Measurements from ENCODE around the gene GPD1.

GPD1 gene

GRCh38 chr12:50103767-50104321 lies at the start of gene GPD1:
TSS of gene GPD1 (plus strand) at chr12:50104008. CDS start at chr12:50104051, 43 bp downstream.
- no peak for FAIRE-seq

GRCh38 chr12:50055831-50056638 lies 47.8 kb upstream of the GPD1 start:
- FAIRE-seq (no peak), DNase-seq (ENCODE audit: insufficient read length, low spot score) (peak; percentile 93)
- no peak for TF ChIP-seq POLR2A (IDR thresholded peaks at IDR 0.05; ENCODE audit: low read depth, low read length)

More at GRCh38 chr12:50103767-50104321, at the start of gene GPD1:
- DNase-seq (ENCODE audit: insufficient read length, low spot score): peak; percentile 49
- TF ChIP-seq POLR2A (IDR thresholded peaks at IDR 0.05; ENCODE audit: low read depth, low read length): no peak

DNA sequence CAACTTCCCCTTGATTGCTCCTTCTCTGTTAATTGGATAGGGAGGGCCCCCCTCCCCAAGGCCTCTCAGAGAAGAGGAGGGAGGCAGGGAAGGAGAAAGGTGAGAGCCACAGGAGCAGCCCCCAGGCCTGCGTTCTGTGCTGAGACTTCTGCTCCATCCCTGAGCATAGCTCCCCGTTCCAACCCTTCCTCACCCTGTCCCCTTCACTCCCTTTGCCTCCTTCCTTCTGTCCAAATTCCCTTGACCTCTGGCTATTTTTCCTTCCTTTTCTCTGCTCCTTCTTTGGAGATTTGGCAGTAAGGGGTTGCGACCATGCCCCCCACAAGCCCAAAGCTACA lies 47.2 kb upstream of the GPD1 start:
- no peak for DNase-seq (ENCODE audit: insufficient read length, low spot score)
- no peak for FAIRE-seq

GRCh38 chr12:50057000-50057841 lies 46.6 kb upstream of the GPD1 start, which contains the start of gene ASIC1:
TSS of gene ASIC1 (plus strand) at chr12:50057596. CDS start at chr12:50058767, 1,171 bp downstream.
- no peak for FAIRE-seq
- no peak for TF ChIP-seq POLR2A (IDR thresholded peaks at IDR 0.05; ENCODE audit: low read depth, low read length)
- peak; percentile 75 for DNase-seq (ENCODE audit: insufficient read length, low spot score)

More for the DNA sequence above, 47.2 kb upstream of the GPD1 start:
- no peak for TF ChIP-seq POLR2A (IDR thresholded peaks at IDR 0.05; ENCODE audit: low read depth, low read length)

DNA sequence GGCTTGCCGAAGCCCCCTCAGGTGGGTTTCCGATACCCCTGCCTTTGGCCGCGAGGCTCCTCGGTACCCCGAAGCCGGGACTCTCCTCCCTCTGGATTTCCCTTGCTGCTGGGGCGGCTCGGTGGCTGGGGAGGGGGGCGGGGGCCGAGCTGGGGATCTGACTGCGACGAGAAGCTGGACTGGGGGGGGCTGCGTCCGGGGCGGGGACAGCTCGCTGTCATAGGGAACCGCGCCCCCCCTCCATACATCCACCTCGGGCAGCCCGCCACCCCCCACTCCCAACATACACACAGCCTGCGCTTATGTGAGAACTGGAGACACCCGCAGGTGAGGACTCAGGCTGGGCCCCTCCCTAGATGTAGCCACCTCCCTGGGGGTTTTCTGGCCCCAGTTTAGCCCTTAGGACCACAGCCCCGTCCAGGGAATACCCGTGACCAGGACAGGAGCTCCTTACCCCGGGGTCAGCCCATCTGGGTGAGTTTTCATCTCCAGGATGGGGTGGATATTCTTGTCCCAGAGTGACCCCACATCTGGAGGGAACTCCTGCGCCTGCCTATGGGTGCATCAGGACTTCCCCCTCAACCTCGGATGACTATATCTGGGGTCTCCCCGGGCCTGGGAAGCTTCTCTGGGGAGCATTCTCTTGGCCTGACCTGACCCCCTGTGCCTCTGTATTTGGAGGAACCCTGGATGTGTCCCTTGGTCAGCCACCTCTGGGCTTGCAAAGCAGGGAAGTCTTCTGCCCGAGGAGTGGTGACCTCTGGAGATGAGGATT lies 45.7 kb upstream of the GPD1 start:
- FAIRE-seq (no peak), DNase-seq (ENCODE audit: insufficient read length, low spot score) (no peak)
- TF ChIP-seq POLR2A (IDR thresholded peaks at IDR 0.05; ENCODE audit: low read depth, low read length): no peak

DNA sequence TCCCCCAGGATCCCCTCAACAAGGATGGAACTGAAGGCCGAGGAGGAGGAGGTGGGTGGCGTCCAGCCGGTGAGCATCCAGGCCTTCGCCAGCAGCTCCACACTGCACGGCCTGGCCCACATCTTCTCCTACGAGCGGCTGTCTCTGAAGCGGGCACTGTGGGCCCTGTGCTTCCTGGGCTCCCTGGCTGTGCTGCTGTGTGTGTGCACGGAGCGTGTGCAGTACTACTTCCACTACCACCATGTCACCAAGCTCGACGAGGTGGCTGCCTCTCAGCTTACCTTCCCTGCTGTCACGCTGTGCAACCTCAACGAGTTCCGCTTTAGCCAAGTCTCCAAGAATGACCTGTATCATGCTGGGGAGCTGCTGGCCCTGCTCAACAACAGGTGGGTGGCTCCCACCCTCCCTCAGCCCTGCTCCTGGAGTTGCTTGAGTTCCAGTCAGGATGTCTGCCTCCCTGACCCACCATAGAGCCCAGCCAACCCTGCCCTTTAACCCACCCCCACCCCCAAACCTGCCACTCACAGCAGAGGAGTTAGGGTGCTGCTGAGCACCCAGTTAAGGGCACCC lies 45.0 kb upstream of the GPD1 start:
- TF ChIP-seq POLR2A (IDR thresholded peaks at IDR 0.05; ENCODE audit: low read depth, low read length): no peak
- DNase-seq (ENCODE audit: insufficient read length, low spot score) (no peak), FAIRE-seq (no peak)

GRCh38 chr12:50059440-50060119 lies 44.2 kb upstream of the GPD1 start:
- no peak for DNase-seq (ENCODE audit: insufficient read length, low spot score)
- no peak for FAIRE-seq
- no peak for TF ChIP-seq POLR2A (IDR thresholded peaks at IDR 0.05; ENCODE audit: low read depth, low read length)

DNA sequence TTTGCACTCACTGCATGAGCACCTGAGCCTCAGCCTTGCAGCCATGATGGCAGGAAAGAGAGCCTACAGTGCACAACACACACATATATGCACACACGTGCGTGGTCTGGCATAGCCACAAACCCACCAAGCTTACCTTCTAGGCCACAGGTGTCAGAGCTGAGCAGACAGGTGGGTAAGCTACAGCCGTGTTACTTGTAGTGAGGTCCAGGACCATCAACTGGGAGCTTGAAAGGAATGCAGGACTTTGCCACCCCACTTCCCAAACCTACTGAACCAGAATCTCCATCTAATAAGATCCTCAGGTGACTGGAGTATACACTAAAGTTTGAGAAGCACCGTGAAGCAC lies 43.7 kb upstream of the GPD1 start:
- no peak for FAIRE-seq
- TF ChIP-seq POLR2A (IDR thresholded peaks at IDR 0.05; ENCODE audit: low read depth, low read length): no peak
- no peak for DNase-seq (ENCODE audit: insufficient read length, low spot score)

- no peak for TF ChIP-seq POLR2A (IDR thresholded peaks at IDR 0.05; ENCODE audit: low read depth, low read length)
- FAIRE-seq (no peak), DNase-seq (ENCODE audit: insufficient read length, low spot score) (no peak)
Measured at GRCh38 chr12:50061171-50061570, 42.6 kb upstream of the GPD1 start.

DNA sequence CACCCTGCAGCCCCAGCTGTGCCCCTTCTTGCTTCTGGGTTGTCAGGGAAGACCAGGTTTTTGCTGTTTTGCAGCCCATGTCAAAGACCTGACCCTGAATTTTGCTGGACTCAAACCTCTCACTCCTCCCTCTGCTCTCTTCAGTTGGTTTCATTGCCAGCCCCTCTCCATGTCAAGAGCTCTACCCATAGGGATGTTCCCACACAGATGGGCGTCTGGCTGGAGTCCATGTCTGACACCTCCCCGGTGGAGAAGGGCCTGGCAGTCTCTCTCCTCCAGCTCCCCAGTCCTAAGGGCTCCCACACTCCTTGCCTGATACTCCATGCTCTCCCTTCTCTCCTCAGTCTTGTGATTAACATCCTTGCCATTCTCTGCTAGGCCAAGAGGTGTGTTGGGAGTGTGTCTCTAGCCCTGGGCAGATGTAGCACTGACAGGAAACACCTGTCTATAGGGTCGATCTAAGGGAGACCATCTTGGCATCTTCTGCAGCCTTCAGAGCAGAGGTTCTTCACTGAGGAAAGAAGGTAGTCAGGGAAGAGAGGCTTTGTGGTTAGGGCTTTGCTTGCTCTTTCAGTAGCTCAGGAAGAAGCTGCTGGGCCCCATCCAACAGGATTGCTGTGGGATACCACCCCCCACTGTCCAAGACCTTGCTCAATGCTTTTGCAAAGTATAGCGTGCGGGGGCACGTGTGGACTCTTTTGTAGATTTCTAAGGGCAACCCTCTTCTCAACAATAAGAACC lies 41.7 kb upstream of the GPD1 start:
- FAIRE-seq (no peak), DNase-seq (ENCODE audit: insufficient read length, low spot score) (no peak)
- TF ChIP-seq POLR2A (IDR thresholded peaks at IDR 0.05; ENCODE audit: low read depth, low read length): no peak

DNA sequence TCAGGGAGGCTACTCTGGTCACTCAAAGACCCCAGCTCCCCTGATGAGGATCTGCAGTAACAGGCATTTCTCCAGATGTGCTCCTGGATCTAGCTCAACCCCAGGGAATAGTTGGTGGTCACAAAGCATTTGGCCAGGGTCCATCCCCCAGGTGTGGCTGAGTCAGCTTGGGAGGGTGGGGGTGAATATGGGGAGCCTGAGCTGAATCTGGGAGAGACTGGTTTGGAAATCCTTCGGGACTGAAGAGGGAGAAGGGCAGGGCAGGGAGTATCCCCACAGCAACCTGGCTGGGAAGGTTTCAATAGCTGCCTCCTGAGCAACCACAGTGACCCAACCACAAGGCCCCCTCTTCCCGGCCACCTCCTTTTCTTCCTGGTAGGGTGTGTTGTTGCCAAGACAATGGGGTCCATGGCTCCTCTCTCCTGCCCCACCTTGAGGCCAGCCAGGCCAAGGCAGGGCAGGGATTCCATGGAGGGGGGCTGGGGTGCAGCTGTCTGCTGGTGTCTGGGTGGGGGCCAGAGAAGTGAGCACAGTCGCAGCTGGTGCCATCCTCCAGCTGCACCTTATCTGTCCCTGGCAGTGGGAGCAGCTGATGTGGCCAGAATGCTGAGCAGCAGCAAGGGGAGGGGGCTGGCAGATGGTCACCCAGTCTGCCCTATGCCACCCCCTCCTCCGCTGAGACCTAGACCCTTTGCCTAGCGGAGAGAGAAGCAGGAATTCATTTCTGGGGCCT lies 40.9 kb upstream of the GPD1 start:
- no peak for FAIRE-seq
- no peak for DNase-seq (ENCODE audit: insufficient read length, low spot score)
- TF ChIP-seq POLR2A (IDR thresholded peaks at IDR 0.05; ENCODE audit: low read depth, low read length): no peak

All from H54 (cell line).